HG02943 (cell line): ENCODE measurements around the gene CLEC18A.
"Not testable (repeated sequence)": the region's sequence is repeated elsewhere in the genome, so short reads cannot be mapped to it uniquely, and the experiment has no call there.

ENCODE experiments used
- ATAC-seq: cut with Tn5 transposase; IDR thresholded peaks from one replicate; pipeline ENCODE4 v1.9.1; 2021; ENCODE audit warnings: mild to moderate bottlenecking, low read depth, moderate library complexity; ENCODE audit not compliant: unreplicated experiment

Gene CLEC18A

GRCh38 chr16:69950411-69950810, 723 bp upstream of the CLEC18A start:
- ATAC-seq: not testable (repeated sequence)

- ATAC-seq: not testable (repeated sequence)
Measured at GRCh38 chr16:69951672-69952031, 518 bp downstream of the CLEC18A start.

GRCh38 chr16:69952116-69952515, 982 bp downstream of the CLEC18A start:
- not testable (repeated sequence) for ATAC-seq

GRCh38 chr16:69952572-69953355, 1.6 kb downstream of the CLEC18A start:
- not testable (repeated sequence) for ATAC-seq

DNA sequence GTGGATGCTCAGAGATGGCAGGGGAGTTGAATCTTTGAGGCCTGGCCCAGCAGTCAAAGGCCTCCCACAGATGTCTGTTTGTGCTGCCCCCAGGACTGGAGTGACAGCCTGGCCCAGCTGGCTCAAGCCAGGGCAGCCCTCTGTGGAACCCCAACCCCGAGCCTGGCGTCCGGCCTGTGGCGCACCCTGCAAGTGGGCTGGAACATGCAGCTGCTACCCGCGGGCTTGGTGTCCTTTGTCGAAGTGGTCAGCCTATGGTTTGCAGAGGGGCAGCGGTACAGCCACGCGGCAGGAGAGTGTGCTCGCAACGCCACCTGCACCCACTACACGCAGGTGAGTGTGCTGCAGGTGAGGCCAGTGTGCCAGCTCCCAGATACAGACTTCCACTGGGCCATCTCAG, 3.1 kb downstream of the CLEC18A start:
- not testable (repeated sequence) for ATAC-seq

- not testable (repeated sequence) for ATAC-seq
Measured at GRCh38 chr16:69963312-69963711, 12.2 kb downstream of the CLEC18A start.

DNA sequence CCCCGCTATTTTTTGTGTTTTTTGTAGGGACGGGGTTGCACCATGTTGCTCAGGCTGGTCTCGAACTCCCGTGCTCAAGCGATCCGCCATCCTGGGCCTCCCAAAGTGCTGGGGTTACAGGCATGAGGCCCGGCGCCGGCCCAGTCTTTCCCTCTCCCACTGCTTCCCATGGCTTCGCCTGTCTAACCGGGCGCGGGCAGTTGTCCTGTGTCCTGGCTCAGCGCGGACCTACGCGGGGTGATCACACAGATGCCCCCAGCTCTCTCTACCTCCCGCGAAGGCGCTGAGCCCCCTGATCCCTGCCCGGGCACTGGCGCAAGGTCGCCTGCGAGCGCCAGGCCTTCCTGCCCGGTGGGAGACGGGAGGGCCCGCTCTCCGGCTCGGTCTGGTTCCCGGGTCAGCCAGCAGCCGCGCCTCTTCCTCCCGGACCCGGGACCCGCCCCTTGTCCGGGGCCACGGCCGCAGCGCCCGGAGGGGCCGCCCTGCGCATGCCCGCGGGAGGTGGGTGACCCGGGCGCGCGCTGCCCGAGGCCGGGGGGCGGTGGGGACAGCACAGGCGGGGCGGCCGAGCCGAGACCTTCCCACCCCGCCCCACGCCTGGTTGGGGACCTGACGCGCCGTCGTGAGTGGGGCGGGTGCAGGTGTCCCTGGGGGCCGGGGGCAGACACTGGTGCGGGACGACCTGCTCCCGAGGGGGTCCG, 14.0 kb downstream of the CLEC18A start:
- ATAC-seq: not testable (repeated sequence)

GRCh38 chr16:69965661-69966054, 14.5 kb downstream of the CLEC18A start:
- not testable (repeated sequence) for ATAC-seq

- not testable (repeated sequence) for ATAC-seq
Measured at GRCh38 chr16:69967688-69968087, 16.6 kb downstream of the CLEC18A start.

DNA sequence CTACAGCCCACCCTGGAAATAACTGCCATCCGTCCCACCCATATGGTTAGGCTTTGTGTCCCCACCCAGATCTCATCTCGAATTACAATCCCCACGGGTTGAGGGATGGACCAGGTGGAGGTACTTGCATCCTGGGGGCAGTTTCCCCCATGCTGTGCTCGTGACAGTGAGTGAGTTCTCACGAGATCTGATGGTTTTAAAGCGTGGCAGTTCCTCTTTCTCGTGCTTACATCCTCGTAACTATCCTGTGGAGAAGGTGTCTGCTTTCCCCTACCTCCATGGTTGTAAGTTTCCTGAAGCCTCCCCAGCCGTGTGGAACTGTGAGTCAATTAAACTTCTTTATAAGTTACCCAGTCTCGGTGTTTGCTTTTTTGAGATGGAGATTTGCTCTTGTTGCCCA, 17.0 kb downstream of the CLEC18A start:
- ATAC-seq: not testable (repeated sequence)

GRCh38 chr16:69969657-69970056, 18.5 kb downstream of the CLEC18A start:
- ATAC-seq: not testable (repeated sequence)

GRCh38 chr16:69972120-69972519, 21.0 kb downstream of the CLEC18A start:
- not testable (repeated sequence) for ATAC-seq

DNA sequence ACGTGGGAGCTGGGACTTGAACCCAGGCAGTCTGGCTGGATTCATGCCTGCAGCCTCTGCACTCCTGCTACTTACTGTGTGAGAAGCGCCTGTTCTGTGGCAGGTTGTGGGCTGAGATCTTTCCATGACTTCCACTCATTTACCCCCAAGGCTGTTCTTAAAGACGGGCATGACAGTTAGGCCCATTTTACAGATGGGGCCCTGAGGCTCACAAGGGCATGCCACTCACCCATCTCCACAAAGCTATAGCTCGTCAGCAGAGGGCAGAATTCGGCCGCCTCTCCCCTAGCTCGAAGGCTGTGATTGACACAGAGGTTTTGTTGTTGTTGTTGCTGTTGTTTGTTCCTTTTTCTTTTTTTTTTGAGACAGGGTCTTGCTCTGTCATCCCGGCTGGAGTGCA, 21.8 kb downstream of the CLEC18A start:
- ATAC-seq: not testable (repeated sequence)

GRCh38 chr16:69985196-69985595, 34.1 kb downstream of the CLEC18A start:
- not testable (repeated sequence) for ATAC-seq

DNA sequence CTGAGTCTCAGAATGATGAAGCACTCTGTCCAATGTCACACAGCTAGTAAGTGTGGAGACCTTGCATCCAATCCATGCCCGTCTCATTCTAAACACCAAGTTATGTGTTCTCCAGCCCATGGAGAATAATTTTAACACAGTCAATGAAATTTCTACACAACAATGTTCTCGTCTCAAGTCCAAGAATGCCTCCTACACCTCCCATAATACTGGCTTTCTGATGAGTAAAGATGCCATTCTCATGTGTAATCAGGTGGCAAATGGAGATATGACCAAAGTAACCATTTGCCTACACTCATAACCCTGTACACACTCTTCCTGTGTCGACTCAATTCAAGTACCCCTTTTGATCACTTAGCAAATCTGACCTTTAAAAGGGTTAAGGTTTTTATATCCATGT, 46.8 kb downstream of the CLEC18A start:
- not testable (repeated sequence) for ATAC-seq

DNA sequence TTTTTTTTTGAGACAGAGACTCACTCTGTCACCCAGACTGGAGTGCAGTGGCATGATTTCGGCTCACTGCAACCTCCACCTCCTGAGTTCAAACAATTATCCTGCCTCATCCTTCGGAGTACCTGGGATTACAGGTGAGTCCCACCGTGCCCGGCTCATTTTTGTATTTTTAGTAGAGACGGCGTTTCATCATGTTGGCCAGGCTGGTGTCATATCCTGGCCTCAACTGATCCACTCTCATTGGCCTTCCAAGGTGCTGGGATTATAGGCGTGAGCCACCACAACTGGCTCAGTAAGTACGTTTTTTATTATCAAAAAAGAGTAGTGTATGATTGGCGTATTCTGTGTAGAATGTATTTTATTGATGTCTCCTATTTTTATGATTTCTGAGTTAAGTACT, 48.7 kb downstream of the CLEC18A start:
- ATAC-seq: not testable (repeated sequence)

GRCh38 chr16:70003511-70003910, 52.4 kb downstream of the CLEC18A start:
- ATAC-seq: not testable (repeated sequence)

- ATAC-seq: not testable (repeated sequence)
Measured at GRCh38 chr16:70008604-70009003, 57.5 kb downstream of the CLEC18A start.

DNA sequence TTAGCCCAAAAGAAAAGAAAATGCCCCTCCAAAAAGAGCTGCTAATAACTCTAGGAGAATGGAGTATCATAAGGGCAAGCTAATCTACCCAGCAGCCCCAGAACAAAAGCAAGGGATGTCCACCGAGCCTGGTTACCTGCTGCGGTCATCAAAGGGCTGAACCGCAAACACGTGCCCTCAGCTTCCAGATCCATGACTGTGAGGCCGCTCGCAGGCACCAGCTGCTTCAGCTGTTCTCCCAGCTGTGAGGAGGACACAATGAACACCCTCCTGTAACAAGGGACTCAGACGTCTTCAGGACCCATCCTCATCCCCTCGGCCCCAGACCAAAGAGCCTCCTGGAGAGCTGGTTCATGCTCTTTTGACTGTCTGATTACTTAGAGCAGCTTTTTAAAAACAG, 59.5 kb downstream of the CLEC18A start:
- not testable (repeated sequence) for ATAC-seq

DNA sequence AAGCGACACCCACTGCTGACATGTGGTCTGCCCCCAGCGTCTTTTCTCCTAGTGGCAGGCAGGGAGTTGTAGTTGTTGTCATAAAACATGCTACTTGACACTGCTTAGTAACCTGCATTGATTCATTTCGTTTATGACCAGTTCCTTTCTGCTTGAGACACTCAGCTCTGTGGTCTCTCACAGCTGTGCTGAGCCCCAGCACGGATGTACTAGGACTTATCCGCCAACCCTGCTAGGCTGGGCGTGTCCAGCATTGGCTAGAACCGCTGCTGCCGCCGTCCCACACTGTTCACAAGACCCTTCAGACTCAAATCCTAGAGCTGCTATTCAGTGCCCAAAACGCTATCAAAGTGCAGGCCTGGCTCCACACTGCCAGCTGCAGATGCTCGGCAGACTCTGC, 60.0 kb downstream of the CLEC18A start:
- ATAC-seq: not testable (repeated sequence)

GRCh38 chr16:70012354-70012753, 61.2 kb downstream of the CLEC18A start:
- ATAC-seq: not testable (repeated sequence)

DNA sequence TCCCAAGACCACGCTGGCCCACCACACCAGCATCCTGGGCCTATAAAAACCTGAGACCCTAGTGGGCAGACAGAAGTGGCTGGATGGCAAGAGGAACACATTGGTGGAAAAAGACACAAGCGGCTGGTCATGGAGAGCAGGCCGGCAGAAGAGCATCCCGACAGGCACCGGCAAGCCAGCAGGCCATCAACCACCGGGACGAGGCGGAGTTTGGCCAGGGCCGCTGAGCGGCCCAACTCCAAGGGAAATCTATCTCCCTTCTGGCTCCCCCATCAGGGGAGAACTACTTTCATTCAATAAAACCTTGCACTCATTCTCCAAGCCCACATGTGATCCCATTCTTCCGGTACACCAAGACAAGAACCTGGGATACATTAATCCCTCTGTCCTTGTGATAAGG, 61.8 kb downstream of the CLEC18A start:
- not testable (repeated sequence) for ATAC-seq
